Parathyroid adenoma (tissue), 2 donors: ENCODE data around the gene NRN1.

Source experiments
- H2AFZ ChIP-seq: fragments of 300-600 bp; sonication (generic); one replicate; pipeline ENCODE4 v1.7.0; 2017; ENCODE audit warnings: antibody characterized with exemption, mild to moderate bottlenecking
- H3K27ac ChIP-seq: fragments of 300-600 bp; sonication (generic); one replicate; pipeline ENCODE4 v1.7.0; 2017
- H3K27me3 ChIP-seq: fragments of 300-600 bp; sonication (generic); one replicate; pipeline ENCODE4 v1.7.0; 2017; ENCODE audit warnings: low read length; ENCODE audit not compliant: control insufficient read depth, insufficient read depth
- H3K36me3 ChIP-seq: fragments of 300-600 bp; sonication (generic); one replicate; pipeline ENCODE4 v1.7.0; 2017; ENCODE audit warnings: low read length; ENCODE audit not compliant: control insufficient read depth, insufficient read depth
- H3K4me1 ChIP-seq: fragments of 300-600 bp; sonication (generic); one replicate; pipeline ENCODE4 v1.7.0; 2017; ENCODE audit warnings: control low read depth
- H3K4me2 ChIP-seq: fragments of 300-600 bp; sonication (generic); one replicate; pipeline ENCODE4 v1.7.0; 2017; ENCODE audit warnings: low read length
- H3K4me3 ChIP-seq: fragments of 300-600 bp; sonication (generic); one replicate; pipeline ENCODE4 v1.7.0; 2017; ENCODE audit warnings: low read depth, low read length
- H3K79me2 ChIP-seq: fragments of 300-600 bp; sonication (generic); one replicate; pipeline ENCODE4 v1.7.0; 2017; ENCODE audit warnings: control low read depth
- H3K9ac ChIP-seq: fragments of 300-600 bp; sonication (generic); one replicate; pipeline ENCODE4 v1.7.0; 2017; ENCODE audit warnings: mild to moderate bottlenecking
- H3K9me3 ChIP-seq: fragments of 300-600 bp; sonication (generic); one replicate; pipeline ENCODE4 v1.7.0; 2017; ENCODE audit warnings: low read length; ENCODE audit not compliant: control insufficient read depth
- TF ChIP-seq, protein P1 (sequence below): fragments of 300-600 bp; sonication (generic); IDR thresholded peaks from one replicate; pipeline ENCODE4 v1.7.0; 2017; ENCODE audit warnings: antibody characterized with exemption, mild to moderate bottlenecking
- donor health status: primary hyperparathyroidism.

Gene NRN1

GRCh38 chr6:5990786-5991185 lies 15.9 kb downstream of the NRN1 start:
- Histone ChIP-seq H3K9ac (no peak overlapping the region), H3K4me3 (no peak overlapping the region), H3K79me2 (no peaks in the 10 kb centered on the region), H3K36me3 (no peaks in the 10 kb centered on the region), H3K9me3 (no peaks in the 10 kb centered on the region), H3K27ac (no peak overlapping the region), H3K4me2 (no peak overlapping the region), H3K27me3 (peaks cover 4% of the 10 kb centered on the region), H3K4me1 (peaks cover under 1% of the 10 kb centered on the region), H2AFZ (no peak overlapping the region)
- TF ChIP-seq, protein P1, sequence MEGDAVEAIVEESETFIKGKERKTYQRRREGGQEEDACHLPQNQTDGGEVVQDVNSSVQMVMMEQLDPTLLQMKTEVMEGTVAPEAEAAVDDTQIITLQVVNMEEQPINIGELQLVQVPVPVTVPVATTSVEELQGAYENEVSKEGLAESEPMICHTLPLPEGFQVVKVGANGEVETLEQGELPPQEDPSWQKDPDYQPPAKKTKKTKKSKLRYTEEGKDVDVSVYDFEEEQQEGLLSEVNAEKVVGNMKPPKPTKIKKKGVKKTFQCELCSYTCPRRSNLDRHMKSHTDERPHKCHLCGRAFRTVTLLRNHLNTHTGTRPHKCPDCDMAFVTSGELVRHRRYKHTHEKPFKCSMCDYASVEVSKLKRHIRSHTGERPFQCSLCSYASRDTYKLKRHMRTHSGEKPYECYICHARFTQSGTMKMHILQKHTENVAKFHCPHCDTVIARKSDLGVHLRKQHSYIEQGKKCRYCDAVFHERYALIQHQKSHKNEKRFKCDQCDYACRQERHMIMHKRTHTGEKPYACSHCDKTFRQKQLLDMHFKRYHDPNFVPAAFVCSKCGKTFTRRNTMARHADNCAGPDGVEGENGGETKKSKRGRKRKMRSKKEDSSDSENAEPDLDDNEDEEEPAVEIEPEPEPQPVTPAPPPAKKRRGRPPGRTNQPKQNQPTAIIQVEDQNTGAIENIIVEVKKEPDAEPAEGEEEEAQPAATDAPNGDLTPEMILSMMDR: no peak

GRCh38 chr6:5989141-5989723 lies 17.5 kb downstream of the NRN1 start:
- no peaks in the 10 kb centered on the region for H3K4me1 ChIP-seq
- no peaks in the 10 kb centered on the region for H3K79me2 ChIP-seq
- H3K4me3 ChIP-seq: no peak overlapping the region
- TF ChIP-seq, protein P1: no peak
- H3K27ac ChIP-seq: no peak overlapping the region
- H3K4me2 ChIP-seq: no peak overlapping the region
- H3K27me3 ChIP-seq: no peaks in the 10 kb centered on the region
- H3K36me3 ChIP-seq: no peaks in the 10 kb centered on the region
- no peaks in the 10 kb centered on the region for H3K9me3 ChIP-seq
- H2AFZ ChIP-seq: no peak overlapping the region
- H3K9ac ChIP-seq: no peak overlapping the region

DNA sequence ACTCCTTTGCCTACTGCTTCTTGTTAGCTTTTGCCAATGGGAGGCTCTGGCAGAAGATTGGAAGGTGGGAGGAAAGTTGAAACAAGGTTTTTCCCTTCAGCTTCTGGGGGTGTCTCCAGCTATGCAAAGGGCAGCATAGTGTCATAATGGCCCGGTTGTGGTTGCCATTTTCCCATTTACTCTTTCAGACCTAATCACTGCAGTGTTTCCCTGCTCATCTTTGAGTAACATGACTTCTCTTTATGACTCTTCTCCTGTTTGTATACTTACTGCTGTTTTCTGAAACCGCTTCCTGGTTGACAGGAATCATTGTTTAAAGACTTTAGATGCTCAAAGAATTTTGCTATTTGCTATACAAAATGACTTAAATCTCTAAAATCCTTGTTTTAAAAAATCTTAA lies 19.9 kb downstream of the NRN1 start:
- H3K27ac ChIP-seq: no peak overlapping the region
- H3K9ac ChIP-seq: no peak overlapping the region
- TF ChIP-seq, protein P1: no peak
- no peaks in the 10 kb centered on the region for H3K36me3 ChIP-seq
- H3K4me3 ChIP-seq: no peak overlapping the region
- H3K27me3 ChIP-seq: no peaks in the 10 kb centered on the region
- no peak overlapping the region for H3K4me2 ChIP-seq
- H3K4me1 ChIP-seq: no peaks in the 10 kb centered on the region
- no peak overlapping the region for H2AFZ ChIP-seq
- H3K79me2 ChIP-seq: no peaks in the 10 kb centered on the region
- no peaks in the 10 kb centered on the region for H3K9me3 ChIP-seq

DNA sequence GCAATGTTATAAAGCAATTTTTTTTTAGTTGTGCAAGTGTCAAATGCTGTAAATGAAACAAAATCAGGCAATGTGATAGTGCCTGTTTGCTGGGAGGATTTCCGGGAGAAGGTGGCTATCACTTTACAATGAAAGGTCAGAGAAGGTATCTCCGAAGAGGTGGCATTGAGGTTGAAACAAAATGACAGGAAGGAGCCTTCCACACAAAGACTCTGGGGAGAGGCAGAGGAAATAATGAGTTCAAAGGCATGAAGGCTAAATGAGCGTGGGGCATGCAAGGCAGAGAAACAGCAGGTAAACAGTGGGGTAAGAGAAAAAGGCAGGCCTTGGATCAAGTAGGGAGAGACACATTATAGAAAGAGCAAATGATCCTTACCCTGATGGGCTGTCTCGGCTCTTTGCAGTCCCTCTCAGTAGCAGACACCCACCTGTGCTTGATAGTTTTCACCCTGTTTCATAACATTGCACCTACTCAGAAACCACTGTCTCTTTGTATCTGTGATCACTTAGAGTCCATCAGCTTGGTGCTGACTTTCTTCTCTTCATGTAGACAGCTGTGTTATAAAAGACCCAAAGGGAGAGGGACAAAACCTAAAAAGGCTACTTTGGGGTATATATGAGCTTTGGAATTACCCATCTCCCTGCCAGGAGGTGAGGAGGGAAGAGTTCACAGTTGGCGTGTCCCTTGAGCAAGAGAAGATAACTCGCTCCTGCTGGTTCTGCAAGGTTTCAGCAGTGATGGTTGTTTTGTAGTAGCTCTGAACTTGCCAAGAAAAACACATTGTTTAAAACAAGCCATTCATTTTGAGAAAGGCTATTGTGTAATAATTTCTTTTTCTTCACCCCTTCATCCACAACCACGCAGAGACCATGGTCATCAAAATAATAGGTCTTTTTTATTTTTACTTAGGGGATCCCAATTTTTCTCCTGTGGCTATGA lies 22.3 kb downstream of the NRN1 start:
- Histone ChIP-seq H3K27ac (no peak overlapping the region), H2AFZ (no peak overlapping the region)
- TF ChIP-seq, protein P1: no peak

More for the DNA sequence above, 22.3 kb downstream of the NRN1 start:
- Histone ChIP-seq H3K4me3 (no peak overlapping the region), H3K27me3 (no peaks in the 10 kb centered on the region), H3K36me3 (no peaks in the 10 kb centered on the region), H3K4me1 (no peaks in the 10 kb centered on the region), H3K9me3 (no peaks in the 10 kb centered on the region), H3K79me2 (no peaks in the 10 kb centered on the region), H3K9ac (no peak overlapping the region), H3K4me2 (no peak overlapping the region)
